K562 (cell line): ENCODE results near the gene CDK4. TPM values are rescaled to one million over a fixed set of nuclear protein-coding genes. Genes with fewer than 3 reads are reported as not detected.

Source experiments
- AFF1 ChIP-seq, 2 experiments: fragments of 450-650 bp; IDR thresholded peaks; 2 replicates each; pipeline ENCODE4 v1.6.1; 2018; ENCODE audit warnings: mild to moderate bottlenecking in 2 of 2, low read depth in 1 of 2; ENCODE audit not compliant: partially characterized antibody in 2 of 2
- ATF7 ChIP-seq: fragments of 450-650 bp; IDR thresholded peaks from 2 replicates; pipeline ENCODE4 v1.7.1; 2014; ENCODE audit warnings: mild to moderate bottlenecking, moderate library complexity
- BRF2 ChIP-seq: IDR thresholded peaks from 3 replicates; pipeline ENCODE4 v1.6.1; 2011; ENCODE audit warnings: borderline replicate concordance, mild to moderate bottlenecking; ENCODE audit not compliant: insufficient read length, insufficient read depth
- CBX8 ChIP-seq: fragments of 200-600 bp; sonication (generic); IDR thresholded peaks from 2 replicates; pipeline ENCODE4 v1.6.1; 2012; ENCODE audit warnings: borderline replicate concordance, mixed run types, low read depth, mild to moderate bottlenecking, moderate library complexity, mixed read lengths, low read length, control low read depth, inconsistent platforms; ENCODE audit not compliant: poor library complexity, severe bottlenecking; ENCODE audit errors: extremely low read depth
- GABPB1 ChIP-seq: sonication (generic); formaldehyde crosslinking; IDR thresholded peaks from 2 replicates; pipeline ENCODE4 v1.8.0; 2022; ENCODE audit warnings: mild to moderate bottlenecking, missing genetic modification reagents
- HDAC2 ChIP-seq: fragments of 450-650 bp; IDR thresholded peaks from 2 replicates; pipeline ENCODE4 v1.6.1; 2016; ENCODE audit warnings: mild to moderate bottlenecking
- HNRNPL ChIP-seq: fragments of 200-400 bp; formaldehyde crosslinking; IDR thresholded peaks from 2 replicates; pipeline ENCODE4 v1.6.1; 2017; ENCODE audit warnings: low read depth, mild to moderate bottlenecking, low read length
- MTA2 ChIP-seq: fragments of 450-650 bp; IDR thresholded peaks from 2 replicates; pipeline ENCODE4 v1.6.1; 2016; ENCODE audit warnings: low read depth
- NBN ChIP-seq: fragments of 450-650 bp; IDR thresholded peaks from 2 replicates; pipeline ENCODE4 v1.6.1; 2016; ENCODE audit warnings: low read depth, mild to moderate bottlenecking
- NFIC ChIP-seq: fragments of 450-650 bp; IDR thresholded peaks from 2 replicates; pipeline ENCODE4 v1.6.1; 2017; ENCODE audit warnings: mild to moderate bottlenecking, inconsistent platforms
- POLR2H ChIP-seq: IDR thresholded peaks from 2 replicates; pipeline ENCODE4 v1.6.1; 2016; ENCODE audit warnings: missing genetic modification characterization, low read depth, mild to moderate bottlenecking, control low read depth, missing compliant biosample characterization, moderate library complexity
- RB1 ChIP-seq: fragments of 450-650 bp; IDR thresholded peaks from 2 replicates; pipeline ENCODE4 v1.6.1; 2017; ENCODE audit warnings: low read depth, mild to moderate bottlenecking
- SIN3A ChIP-seq, 2 experiments: fragments of 150-350 bp in 1 of 2; IDR thresholded peaks; 2 replicates each; pipeline ENCODE4 v1.6.1; 2011 to 2016; ENCODE audit warnings: borderline replicate concordance in 2 of 2, low read depth in 2 of 2, low read length in 2 of 2, mild to moderate bottlenecking in 2 of 2, moderate library complexity in 2 of 2; ENCODE audit not compliant: control insufficient read depth in 1 of 2
- SMC3 ChIP-seq: conservative IDR thresholded peaks from 2 replicates; pipeline ENCODE4 v1.6.1; 2011; ENCODE audit warnings: low read depth, low read length, improper control_type of control experiment; ENCODE audit not compliant: insufficient read depth
- SUPT5H ChIP-seq: fragments of 450-650 bp; IDR thresholded peaks from 2 replicates; pipeline ENCODE4 v1.6.1; 2016
- TAF7 ChIP-seq: fragments of 450-650 bp; IDR thresholded peaks from 2 replicates; pipeline ENCODE4 v1.6.1; 2016; ENCODE audit warnings: missing genetic modification characterization, missing compliant biosample characterization
- UBTF ChIP-seq, 2 experiments: IDR thresholded peaks; 2 replicates each; pipeline ENCODE4 v1.6.1; 2012; ENCODE audit warnings: improper control_type of control experiment in 2 of 2, low read depth in 2 of 2, low read length in 2 of 2, borderline replicate concordance in 1 of 2
- XRCC5 ChIP-seq: fragments of 200-400 bp; formaldehyde crosslinking; IDR thresholded peaks from 2 replicates; pipeline ENCODE4 v1.6.1; 2017; ENCODE audit warnings: low read depth, mild to moderate bottlenecking, low read length
- ZFX ChIP-seq: sonication (generic); formaldehyde crosslinking; IDR thresholded peaks from 2 replicates; pipeline ENCODE4 v1.8.0; 2022; ENCODE audit warnings: mild to moderate bottlenecking, missing genetic modification reagents, moderate library complexity
- ZNF644 ChIP-seq: fragments of 200-800 bp; sonication (Bioruptor generic); IDR thresholded peaks from 2 replicates; pipeline ENCODE4 v1.6.1; 2016; ENCODE audit warnings: low read depth, missing genetic modification characterization, missing compliant biosample characterization
- polyA plus RNA-seq, 8 experiments: library from polyadenylated mRNA; depleted of rRNA in 4 of 8; stranded (reverse) in 5 of 8; unstranded in 3 of 8; fragments of >200 nt; fragmentation: Nextera tagmentation in 2 of 8; fragmentation: Illumina TruSeq in 1 of 8; extraction: Ambion mirVana in 2 of 8; extraction: Trizol in 1 of 8; gene quantifications; 2 replicates each; pipeline versions ENCODE4 v1.2.1 to v1.2.3, GENCODE V29; 2011 to 2014; ENCODE audit warnings: inconsistent platforms in 1 of 8, missing spikeins in 1 of 8
- total RNA-seq, 7 experiments: library from RNA; depleted of rRNA in 6 of 7; stranded (reverse); fragments of >200 nt in 6 of 7; fragmentation: Illumina TruSeq in 2 of 7; extraction: Trizol in 2 of 7; gene quantifications; 2 replicates each; pipeline versions ENCODE4 v1.2.1 to v1.2.3, GENCODE V29; 2011 to 2021; ENCODE audit warnings: low replicate concordance in 1 of 7

The CDK4 gene
- total and polyA plus RNA-seq, 9 of the 15 experiments (the other 6 are each of a cell fraction or from before 2014, with no cell fraction given): 37.8 to 436 (median 238) TPM

GRCh38 chr12:57782608-57783465 lies 30.7 kb upstream of the CDK4 start, which contains the start of gene TSFM (continued):
- TF ChIP-seq GABPB1 (CRISPR knock-in tag) (peak; percentile 82), XRCC5 (peak; percentile 95), UBTF (IDR thresholded peaks at IDR 0.05; ENCODE audit: borderline replicate concordance in 1 of 2, low read depth in 2 of 2, low read length in 2 of 2) (peak in 1 of 2 experiments; percentile 35; a peak in 1 of 4 replicates), POLR2H (peak; percentile 62), RB1 (peak; percentile 88), MTA2 (no peak), ZFX (CRISPR knock-in tag) (peak; percentile 43; the same call in 1 of the 2 replicates), ATF7 (peak; percentile 90), CBX8 (no peak), HNRNPL (no peak), AFF1 (IDR thresholded peaks at IDR 0.05; ENCODE audit: low read depth in 1 of 2, partially characterized antibody in 2 of 2) (peak; percentile 51 to 81), NBN (peak; percentile 89), SMC3 (peak; percentile 57; the same call in 1 of the 2 replicates), SIN3A (IDR thresholded peaks at IDR 0.05; ENCODE audit: borderline replicate concordance in 2 of 2, control insufficient read depth in 1 of 2, low read depth in 2 of 2, low read length in 2 of 2) (peak; percentile 94 to 97; a peak in 3 of 4 replicates), TAF7 (tag) (peak; percentile 80), ZNF644 (tag) (no peak), SUPT5H (peak; percentile 96), HDAC2 (peak; percentile 86), BRF2 (no peak), NFIC (peak; percentile 47)
